IMR-90 (cell line): Measurements from ENCODE around the gene USP17L29.
"Not testable (repeated sequence)": the region's sequence is repeated elsewhere in the genome, so short reads cannot be mapped to it uniquely, and the experiment has no call there.

ENCODE experiments used
- BHLHE40 ChIP-seq: fragments of 150-350 bp; IDR thresholded peaks from 2 replicates; pipeline ENCODE4 v1.6.1; 2016; ENCODE audit warnings: mild to moderate bottlenecking, low read depth, low read length
- CEBPB ChIP-seq: IDR thresholded peaks from 2 replicates; pipeline ENCODE4 v1.6.1; 2012; ENCODE audit warnings: low read depth, low read length, improper control_type of control experiment
- CTCF ChIP-seq: conservative IDR thresholded peaks from 2 replicates; pipeline ENCODE4 v1.5.1; 2012; ENCODE audit warnings: mild to moderate bottlenecking, low read depth, low read length, improper control_type of control experiment
- MAFK ChIP-seq: IDR thresholded peaks from 2 replicates; pipeline ENCODE4 v1.6.1; 2012; ENCODE audit warnings: low read depth, low read length, improper control_type of control experiment
- MAZ ChIP-seq: IDR thresholded peaks from 2 replicates; pipeline ENCODE4 v1.6.1; 2012; ENCODE audit warnings: low read depth, mild to moderate bottlenecking, low read length, improper control_type of control experiment, moderate library complexity, borderline replicate concordance
- MXI1 ChIP-seq: IDR thresholded peaks from 2 replicates; pipeline ENCODE4 v1.6.1; 2012; ENCODE audit warnings: low read depth, mild to moderate bottlenecking, low read length, moderate library complexity, borderline replicate concordance
- NFE2L2 ChIP-seq: fragments of 150-350 bp; IDR thresholded peaks from 2 replicates; pipeline ENCODE4 v1.6.1; 2016; ENCODE audit warnings: low read depth, mild to moderate bottlenecking, low read length
- POLR2A ChIP-seq: IDR thresholded peaks from 2 replicates; pipeline ENCODE4 v1.6.1; 2012; ENCODE audit warnings: mild to moderate bottlenecking, low read depth, low read length
- RCOR1 ChIP-seq: IDR thresholded peaks from 2 replicates; pipeline ENCODE4 v1.6.1; 2012; ENCODE audit warnings: mild to moderate bottlenecking, low read length, improper control_type of control experiment; ENCODE audit not compliant: insufficient replicate concordance
- RFX5 ChIP-seq: IDR thresholded peaks from 2 replicates; pipeline ENCODE4 v1.8.0; 2012; ENCODE audit warnings: low read depth, mild to moderate bottlenecking, low read length, moderate library complexity
- SMC3 ChIP-seq: fragments of 150-350 bp; IDR thresholded peaks from 2 replicates; pipeline ENCODE4 v1.6.1; 2016; ENCODE audit warnings: low read depth, mild to moderate bottlenecking, antibody characterized with exemption, low read length, moderate library complexity
- USF2 ChIP-seq: fragments of 150-350 bp; IDR thresholded peaks from 2 replicates; pipeline ENCODE4 v1.6.1; 2017; ENCODE audit warnings: mild to moderate bottlenecking, antibody characterized with exemption, low read length, low read depth

- not testable (repeated sequence) for TF ChIP-seq CTCF, MAFK, POLR2A, MXI1, BHLHE40, CEBPB, MAZ, RCOR1, SMC3, RFX5, USF2, NFE2L2
Measured at GRCh38 chr4:9343848-9344247, 9.6 kb upstream of the USP17L29 start, which contains the start of gene USP17L27.
